Suppressor macrophage treated with lipopolysaccharide for 1 hour (primary cell): ENCODE measurements around the gene EDA.

Source experiments
- DNase-seq, 3 donors: peaks; one replicate each; pipeline ENCODE4 v3.0.0-alpha.2; 2020 to 2022

Gene EDA

GRCh38 chrX:70029863-70030262 lies 413.9 kb downstream of the EDA start:
- DNase-seq = no peak

GRCh38 chrX:70030301-70030767 lies 414.4 kb downstream of the EDA start:
- DNase-seq = peak; percentile 60 to 67 (median 62)

DNA sequence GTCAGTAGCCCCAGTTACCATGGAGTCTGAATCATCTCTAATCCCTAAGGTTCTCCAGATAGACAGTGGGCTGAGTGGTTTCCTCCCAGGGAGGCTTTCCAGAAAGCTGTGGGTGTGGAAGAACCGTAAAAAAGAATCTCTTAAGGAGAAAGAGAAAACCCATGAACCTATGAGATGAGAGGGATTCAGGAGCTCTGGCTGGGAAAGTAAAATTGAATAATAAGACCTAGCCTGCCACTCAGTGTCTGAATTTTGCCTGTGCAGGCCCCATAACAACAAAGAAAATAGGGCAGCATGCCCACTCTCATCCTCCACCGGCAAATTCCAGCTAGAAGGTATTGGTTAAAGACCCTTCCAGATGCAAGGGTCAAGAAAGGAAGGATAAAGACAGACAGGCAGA lies 416.9 kb downstream of the EDA start:
- DNase-seq = no peak

- DNase-seq = peak; percentile 29 to 37 (median 34)
Measured at GRCh38 chrX:70033348-70034051, 417.6 kb downstream of the EDA start.

DNA sequence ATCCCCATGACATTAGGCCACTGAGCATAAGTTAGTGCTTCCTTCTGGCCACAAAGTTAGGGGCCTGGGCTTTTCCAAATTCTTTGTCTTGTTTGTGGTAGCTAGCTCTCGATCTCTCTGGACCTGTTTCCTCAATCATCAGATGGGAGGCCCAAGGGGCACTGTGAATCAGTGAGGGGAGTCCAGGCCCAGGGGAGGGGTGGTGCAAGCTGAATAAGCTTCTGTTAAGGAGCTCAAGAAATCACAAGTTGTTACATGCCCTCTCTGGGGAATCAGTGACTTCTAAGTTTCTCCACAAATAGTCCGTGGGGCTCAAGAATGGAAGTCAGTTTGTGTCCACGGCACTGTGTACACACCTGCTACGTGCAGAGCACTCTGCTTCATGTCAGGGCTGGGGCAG lies 418.7 kb downstream of the EDA start:
- no peak for DNase-seq

GRCh38 chrX:70038515-70038914 lies 422.6 kb downstream of the EDA start:
- DNase-seq = no peak

DNA sequence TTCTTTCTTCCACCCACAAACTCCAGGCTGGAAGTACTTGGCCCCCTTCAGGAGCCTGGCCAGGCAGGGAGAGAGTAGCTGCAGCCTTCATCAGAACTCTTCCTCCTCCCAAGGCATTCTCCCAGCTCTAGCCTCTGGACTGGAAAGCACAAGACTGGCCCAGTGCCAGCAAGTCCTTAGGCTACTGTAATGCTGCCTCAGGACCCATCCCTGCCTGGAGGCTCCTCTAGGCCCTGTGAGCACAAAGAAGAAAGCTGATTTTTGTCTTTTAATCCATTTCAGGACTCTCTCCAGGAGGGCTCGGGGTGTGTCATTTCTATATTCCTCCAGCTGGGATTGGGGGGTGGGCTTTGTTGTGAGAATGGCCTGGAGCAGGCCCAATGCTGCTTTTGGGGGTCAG lies 423.0 kb downstream of the EDA start:
- DNase-seq = no peak

DNA sequence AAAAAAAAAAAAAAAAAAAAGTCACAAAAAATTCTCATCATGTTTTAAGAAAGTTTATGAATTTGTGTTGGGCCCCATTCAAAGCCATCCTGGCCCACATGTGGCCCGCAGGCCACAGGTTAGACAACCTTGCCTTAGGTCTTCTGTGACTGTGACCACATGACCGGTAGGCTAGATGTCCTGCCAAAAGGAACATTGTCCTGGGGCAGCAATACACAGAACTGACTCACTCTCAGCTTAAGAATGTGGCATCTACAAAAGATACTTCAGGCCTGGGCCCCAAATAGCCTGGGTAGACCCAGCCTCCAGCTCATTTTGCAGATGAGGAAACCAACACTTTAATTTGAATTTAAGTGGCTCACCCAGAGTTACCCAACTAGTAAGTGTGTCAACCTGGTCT lies 423.8 kb downstream of the EDA start:
- no peak for DNase-seq

- DNase-seq = no peak
Measured at GRCh38 chrX:70041993-70042392, 426.1 kb downstream of the EDA start.

- DNase-seq = no peak
Measured at GRCh38 chrX:70042399-70043371, 426.8 kb downstream of the EDA start.

GRCh38 chrX:70043685-70044084 lies 427.8 kb downstream of the EDA start:
- DNase-seq = no peak

DNA sequence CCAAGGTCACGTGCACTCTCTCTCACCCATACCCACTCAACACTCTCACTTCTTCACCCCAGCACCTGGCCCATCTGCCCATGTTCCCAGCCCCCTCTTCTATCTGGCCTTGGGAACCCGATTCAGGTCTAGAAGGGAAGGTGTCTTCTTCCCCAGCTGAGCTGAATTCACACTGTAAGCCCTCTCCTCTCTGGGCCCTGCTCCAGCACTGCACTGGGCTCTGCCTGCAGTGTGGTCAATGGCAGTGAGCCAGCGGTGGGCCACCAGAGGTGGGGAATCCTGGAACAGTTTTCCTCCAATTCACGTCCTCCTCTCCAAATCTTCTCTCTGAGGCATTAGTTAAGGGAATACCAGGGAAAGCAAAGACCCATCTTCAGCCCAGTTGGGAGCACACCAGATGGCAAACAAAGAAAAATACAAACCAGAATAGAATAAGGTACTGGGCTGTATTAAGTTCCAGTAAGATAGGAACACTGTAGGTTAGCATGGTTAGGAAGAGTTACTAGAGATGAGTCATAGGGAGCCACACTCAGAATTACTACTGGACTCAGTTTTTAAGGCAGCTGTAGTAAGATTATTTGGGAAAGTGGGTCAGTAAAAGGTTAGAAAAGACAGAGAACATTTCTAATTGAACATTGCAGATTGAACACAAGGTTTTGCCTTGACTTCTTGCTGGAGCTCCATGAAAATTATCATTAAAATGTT lies 428.8 kb downstream of the EDA start:
- no peak for DNase-seq

DNA sequence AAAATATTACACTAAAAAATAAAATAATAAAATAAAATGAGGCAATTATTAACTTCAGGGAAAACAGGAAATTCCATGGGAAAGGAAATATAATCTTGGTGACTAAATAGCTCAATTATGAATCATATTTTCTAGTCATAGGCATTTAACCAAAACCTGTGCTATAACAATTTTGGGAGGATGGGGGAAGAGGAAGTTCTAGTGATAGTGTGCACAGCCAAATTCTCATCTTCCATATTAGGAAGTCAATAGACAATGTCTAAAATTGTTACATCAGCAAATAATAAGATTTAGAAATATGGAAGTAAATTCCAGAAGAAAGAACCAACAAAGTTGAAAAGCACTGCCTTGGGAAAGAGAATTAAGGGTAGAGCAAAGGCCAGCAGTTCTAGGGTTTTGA lies 431.1 kb downstream of the EDA start:
- peak in 2 of 3 donors; percentile 11 to 23 for DNase-seq

DNA sequence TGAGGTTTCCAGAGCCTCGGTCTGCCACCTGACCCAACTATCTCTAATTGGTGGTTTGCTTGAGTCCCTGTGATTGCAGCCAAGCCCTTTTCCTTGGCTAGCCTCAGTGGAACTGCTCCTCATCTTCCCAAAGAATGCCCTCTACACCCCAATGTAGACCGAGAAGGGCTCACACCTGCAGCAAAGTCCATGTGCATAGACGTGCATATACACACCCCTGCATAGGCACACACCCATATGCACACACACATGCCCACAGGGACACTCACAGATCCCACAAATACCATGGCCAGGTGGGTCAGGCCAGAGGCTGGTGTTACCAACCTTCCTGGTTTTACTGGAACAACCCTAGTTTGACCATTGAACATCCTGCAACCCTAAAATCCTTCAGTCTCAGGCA lies 433.5 kb downstream of the EDA start:
- DNase-seq = no peak

GRCh38 chrX:70049925-70050324 lies 434.0 kb downstream of the EDA start, which contains the start of gene AWAT2:
Gene AWAT2, minus strand, starts transcription at chrX:70049938. Its CDS starts 6 bp downstream, at chrX:70049932.
- peak; percentile 22 to 28 (median 27) for DNase-seq

DNA sequence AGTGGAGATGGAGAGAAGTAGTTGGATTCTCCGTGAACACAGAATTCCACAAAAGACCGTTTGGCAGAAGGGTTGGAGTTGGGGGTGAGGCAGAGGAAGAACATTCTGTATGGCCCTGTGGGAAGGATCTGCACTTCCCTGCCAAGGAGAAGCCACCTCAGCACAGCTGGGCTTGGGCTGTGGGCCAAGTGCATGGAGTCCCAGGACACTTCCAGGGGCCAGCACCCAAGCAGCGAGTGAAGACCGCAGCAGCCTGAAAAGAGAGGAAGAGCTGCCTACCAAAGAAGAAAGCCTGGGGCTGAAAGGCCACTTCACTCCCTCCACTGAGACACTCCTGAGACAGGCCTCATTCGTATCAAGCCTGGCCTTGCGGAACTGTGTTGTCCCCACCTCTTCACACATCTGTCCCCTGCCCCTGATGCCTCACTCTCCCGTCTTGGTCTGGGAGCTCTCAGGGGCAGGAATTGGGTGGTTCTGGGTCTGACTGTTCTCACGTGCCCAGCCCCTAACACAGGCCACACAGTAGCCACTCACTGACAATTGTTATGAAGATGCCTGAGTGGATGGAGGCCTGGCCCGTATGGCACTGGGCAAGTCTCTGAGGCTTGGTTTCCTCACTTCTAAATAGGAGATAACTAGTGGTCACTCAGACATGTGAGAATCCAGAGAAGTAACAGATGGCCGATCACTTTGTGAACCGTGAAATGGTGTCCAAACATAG lies 437.1 kb downstream of the EDA start:
- no peak for DNase-seq

GRCh38 chrX:70054391-70054790 lies 438.5 kb downstream of the EDA start:
- DNase-seq = no peak

DNA sequence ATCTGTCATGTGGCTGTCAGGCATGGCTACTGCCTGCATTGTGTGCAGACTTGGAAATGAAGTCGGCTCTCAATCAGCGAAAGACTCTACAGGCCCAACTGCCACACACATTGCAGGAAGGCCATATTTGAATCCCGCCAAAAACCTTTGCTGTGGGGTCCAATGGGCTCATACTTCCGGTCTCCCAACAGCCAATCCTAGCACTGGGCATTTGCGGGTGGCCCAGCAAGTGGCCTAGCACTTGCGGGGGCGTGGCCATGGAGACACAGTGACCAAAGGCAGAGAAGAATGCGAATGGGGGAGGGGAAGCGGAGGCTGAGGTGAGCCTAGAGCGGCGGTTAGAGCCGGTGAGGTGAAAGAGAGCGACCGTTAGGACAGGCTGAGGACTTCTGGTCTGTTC lies 446.2 kb downstream of the EDA start, which contains the start of gene OTUD6A:
Gene OTUD6A, plus strand, starts transcription at position 382 of the 400 bp plus-strand sequence. CDS start 68 bp downstream, outside the sequence.
- DNase-seq = no peak

GRCh38 chrX:70062961-70063550 lies 447.1 kb downstream of the EDA start:
- DNase-seq = no peak

- DNase-seq = no peak
Measured at GRCh38 chrX:70066646-70067045, 450.7 kb downstream of the EDA start.

- no peak for DNase-seq
Measured at GRCh38 chrX:70079297-70079696, 463.4 kb downstream of the EDA start.

- no peak for DNase-seq
Measured at GRCh38 chrX:70079870-70080269, 464.0 kb downstream of the EDA start.
